ENCODE measurements around the gene BTBD9.

- TF ChIP-seq EZH2 (IDR thresholded peaks at IDR 0.05; ENCODE audit: borderline replicate concordance) = no peak
- TF ChIP-seq, protein P1, sequence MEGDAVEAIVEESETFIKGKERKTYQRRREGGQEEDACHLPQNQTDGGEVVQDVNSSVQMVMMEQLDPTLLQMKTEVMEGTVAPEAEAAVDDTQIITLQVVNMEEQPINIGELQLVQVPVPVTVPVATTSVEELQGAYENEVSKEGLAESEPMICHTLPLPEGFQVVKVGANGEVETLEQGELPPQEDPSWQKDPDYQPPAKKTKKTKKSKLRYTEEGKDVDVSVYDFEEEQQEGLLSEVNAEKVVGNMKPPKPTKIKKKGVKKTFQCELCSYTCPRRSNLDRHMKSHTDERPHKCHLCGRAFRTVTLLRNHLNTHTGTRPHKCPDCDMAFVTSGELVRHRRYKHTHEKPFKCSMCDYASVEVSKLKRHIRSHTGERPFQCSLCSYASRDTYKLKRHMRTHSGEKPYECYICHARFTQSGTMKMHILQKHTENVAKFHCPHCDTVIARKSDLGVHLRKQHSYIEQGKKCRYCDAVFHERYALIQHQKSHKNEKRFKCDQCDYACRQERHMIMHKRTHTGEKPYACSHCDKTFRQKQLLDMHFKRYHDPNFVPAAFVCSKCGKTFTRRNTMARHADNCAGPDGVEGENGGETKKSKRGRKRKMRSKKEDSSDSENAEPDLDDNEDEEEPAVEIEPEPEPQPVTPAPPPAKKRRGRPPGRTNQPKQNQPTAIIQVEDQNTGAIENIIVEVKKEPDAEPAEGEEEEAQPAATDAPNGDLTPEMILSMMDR (IDR thresholded peaks at IDR 0.05; ENCODE audit: poor library complexity) = no peak
- no peak for TF ChIP-seq EZH2phosphoT487 (IDR thresholded peaks at IDR 0.05; ENCODE audit: low read depth, severe bottlenecking, unreplicated experiment)
Observed at GRCh38 chr6:38587766-38588362, 51.9 kb downstream of the BTBD9 start.

All from hepatocyte (in vitro differentiated cells).